D721Med (cell line): ENCODE measurements around the gene GADD45B.

Experiments used
- DNase-seq: peaks from one replicate; pipeline ENCODE4 v3.0.0; 2011; ENCODE audit warnings: low spot score; ENCODE audit not compliant: insufficient read length
- FAIRE-seq: peaks from 2 replicates; lab custom pipeline; 2011; peaks lifted over from hg19 to GRCh38; lab: Jason Lieb, UNC
- CTCF ChIP-seq: IDR thresholded peaks from 2 replicates; pipeline ENCODE4 v1.5.1; 2012; ENCODE audit warnings: mild to moderate bottlenecking, control low read depth; ENCODE audit not compliant: insufficient read depth; ENCODE audit errors: missing control alignments

The GADD45B gene

DNA sequence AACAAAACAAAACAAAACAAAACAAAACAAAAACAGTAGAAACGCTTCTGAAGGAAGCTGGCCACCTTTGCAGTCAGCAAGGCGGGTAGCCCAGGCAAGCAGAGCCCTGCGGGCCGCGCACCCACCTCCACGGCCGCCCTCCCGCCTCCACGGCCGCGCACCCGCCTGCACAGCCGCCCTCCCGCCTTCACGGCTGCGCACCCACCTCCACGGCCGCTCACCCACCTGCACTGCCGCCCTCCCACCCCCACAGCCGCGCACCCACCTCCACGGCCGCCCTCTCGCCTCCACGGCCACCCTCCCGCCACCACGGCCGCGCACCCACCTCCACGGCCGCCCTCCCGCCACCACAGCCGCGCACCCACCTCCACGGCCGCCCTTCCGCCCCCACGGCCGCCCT lies 39.5 kb upstream of the GADD45B start:
- TF ChIP-seq CTCF: no peak
- no peak for DNase-seq
- no peak for FAIRE-seq

DNA sequence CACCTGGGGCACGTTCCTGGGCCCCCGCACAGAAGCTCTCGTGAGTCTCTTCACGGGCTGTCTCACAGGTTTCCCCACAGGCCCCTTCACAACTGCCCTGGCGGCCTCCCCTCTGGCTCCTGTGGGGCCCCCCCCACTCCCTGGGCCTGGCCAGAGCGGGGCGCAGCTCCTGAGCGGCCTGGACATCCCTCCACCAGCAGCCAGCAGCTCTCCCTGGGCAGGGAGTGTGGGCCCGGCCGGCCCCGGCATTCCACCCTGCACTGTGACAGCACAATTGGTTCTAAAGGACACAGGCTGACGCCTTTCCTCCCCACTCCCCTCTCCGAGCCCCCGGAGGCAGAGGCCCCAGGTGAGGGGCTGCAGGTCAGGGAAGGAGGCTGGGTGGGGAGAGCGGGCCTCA lies 39.0 kb upstream of the GADD45B start:
- DNase-seq: no peak
- TF ChIP-seq CTCF: no peak
- FAIRE-seq: no peak

- FAIRE-seq (no peak), DNase-seq (no peak)
- no peak for TF ChIP-seq CTCF
These were observed 37.7 kb upstream of the GADD45B start for GRCh38 chr19:2438178-2438577.

- FAIRE-seq (no peak), DNase-seq (no peak)
- TF ChIP-seq CTCF: no peak
These were observed 35.4 kb upstream of the GADD45B start for GRCh38 chr19:2440515-2440914.

DNA sequence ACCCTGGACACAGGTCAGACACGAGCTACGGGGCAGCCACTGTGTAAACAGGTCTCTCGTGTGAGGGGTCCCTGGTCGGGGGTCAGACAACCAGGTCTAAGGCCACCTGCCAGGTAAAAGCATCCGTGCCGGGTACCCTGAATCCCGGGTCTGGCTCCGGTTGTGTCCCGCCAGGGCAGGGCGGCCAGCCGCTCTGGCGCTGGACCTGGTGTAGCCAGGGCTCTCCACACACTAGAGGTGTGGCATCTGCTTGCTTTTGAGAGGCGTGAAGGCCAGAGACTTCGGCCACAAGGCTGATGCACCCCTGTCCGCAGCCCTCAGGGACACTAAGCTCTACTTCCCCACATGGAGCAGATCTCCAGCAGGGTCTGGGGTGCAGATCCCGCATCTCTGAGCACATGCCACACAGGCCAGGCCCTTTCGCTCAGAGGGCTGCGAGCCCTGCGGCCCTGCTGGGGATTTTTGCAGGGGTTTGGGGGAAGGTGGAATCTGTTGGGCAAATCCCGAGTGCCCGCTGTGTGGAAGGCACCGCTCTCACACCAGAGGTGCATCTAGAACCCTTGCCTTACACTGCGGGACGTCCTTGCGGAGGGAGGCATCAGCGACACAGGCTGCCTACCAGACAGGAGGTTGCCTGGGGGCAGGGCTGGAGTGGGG lies 34.7 kb upstream of the GADD45B start:
- DNase-seq (no peak), FAIRE-seq (no peak)
- no peak for TF ChIP-seq CTCF

- DNase-seq (no peak), FAIRE-seq (no peak)
- no peak for TF ChIP-seq CTCF
These were observed 32.7 kb upstream of the GADD45B start for GRCh38 chr19:2443116-2443784.

DNA sequence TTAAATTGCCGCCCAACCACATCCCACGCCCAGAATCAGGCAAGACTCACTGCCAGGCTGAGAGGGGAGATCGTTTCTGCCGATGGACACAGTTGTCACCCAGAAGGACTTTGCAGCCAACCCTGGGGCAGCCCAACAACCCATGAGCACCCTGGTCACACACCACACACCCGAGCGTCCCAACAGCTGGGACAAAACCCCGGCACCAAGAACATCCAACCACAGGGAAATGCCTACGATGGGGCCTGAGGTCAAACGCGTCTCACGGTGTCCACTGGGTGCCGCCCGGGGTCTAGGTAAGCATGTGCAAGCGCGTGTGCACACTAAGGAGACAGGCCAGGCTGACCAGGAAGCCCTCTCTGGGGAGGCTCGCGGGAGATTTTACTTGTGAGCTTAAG lies 32.1 kb upstream of the GADD45B start:
- FAIRE-seq (no peak), DNase-seq (no peak)
- no peak for TF ChIP-seq CTCF
